K562 (cell line): ENCODE data around the gene EXTL1. TPM values are rescaled to one million over a fixed set of nuclear protein-coding genes. Genes with fewer than 3 reads are reported as not detected.

Source experiments
- ATAC-seq: fragments of 200-7000 bp; cut with Tn5 transposase; 3 replicates; pipeline ENCODE4 v1.9.1; 2020; ENCODE audit warnings: moderate library complexity
- BruUV-seq: library from RNA; stranded (reverse); fragments of 400-500 nt; replicated peaks from 2 replicates; lab custom pipeline; 2021; lab: Mats Ljungman, UMichigan
- CTCF ChIA-PET: fragments of 300-600 bp; formaldehyde crosslinking; extraction: SDS; loops from one replicate; lab custom pipeline; 2021; ENCODE audit warnings: low intra/inter-chr PET ratio; lab: Yijun Ruan, JAX
- POLR2A ChIA-PET: fragments of 300-600, 350-650 bp; sonication (Branson Sonifier 250); formaldehyde crosslinking; extraction: SDS; loops from one replicate; lab custom pipeline; 2021; ENCODE audit warnings: antibody characterized with exemption, inconsistent platforms; lab: Yijun Ruan, JAX
- DNase-seq, 4 experiments: peaks; one replicate each; pipeline versions ENCODE4 v3.0.0 to v3.0.0-alpha.2; 2011 to 2018; ENCODE audit warnings: low spot score in 3 of 4, mixed read lengths in 3 of 4; ENCODE audit errors: extremely low read depth in 1 of 4
- FAIRE-seq: peaks from 2 replicates; lab custom pipeline; 2011; peaks lifted over from hg19 to GRCh38; lab: Jason Lieb, UNC
- H2AFZ ChIP-seq: 2 replicates; pipeline ENCODE4 v1.6.0; 2011; ENCODE audit warnings: low read depth, low read length, control low read depth, inconsistent platforms
- H3K27ac ChIP-seq: fragments of 200-600 bp; 3 replicates; pipeline ENCODE4 v1.8.0; 2011; ENCODE audit warnings: low read depth, mild to moderate bottlenecking, control low read depth, inconsistent platforms, low read length, moderate library complexity, mixed read lengths; ENCODE audit errors: extremely low read depth
- H3K27me3 ChIP-seq, 2 experiments: fragments of 300-600 bp in 1 of 2; 2 replicates in 1 of 2; 3 replicates in 1 of 2; pipeline versions ENCODE4 v1.6.0 to v1.8.0; 2011; ENCODE audit warnings: inconsistent platforms in 2 of 2, low read length in 2 of 2, mild to moderate bottlenecking in 1 of 2, mixed read lengths in 1 of 2, moderate library complexity in 1 of 2; ENCODE audit not compliant: control insufficient read depth in 2 of 2, insufficient read depth in 2 of 2
- H3K36me3 ChIP-seq: fragments of 300-600 bp; 3 replicates; pipeline ENCODE4 v1.8.0; 2011; ENCODE audit warnings: mild to moderate bottlenecking, low read length, inconsistent platforms; ENCODE audit not compliant: control insufficient read depth, insufficient read depth
- H3K4me1 ChIP-seq, 2 experiments: fragments of 200-600 bp in 1 of 2; replicated peaks in 1 of 2; 2 replicates in 1 of 2; 3 replicates in 1 of 2; pipeline versions ENCODE4 v1.5.1 to v1.8.0; 2011; ENCODE audit warnings: inconsistent platforms in 2 of 2, low read length in 2 of 2, mild to moderate bottlenecking in 1 of 2, mixed read lengths in 1 of 2, moderate library complexity in 1 of 2; ENCODE audit not compliant: control insufficient read depth in 2 of 2, insufficient read depth in 2 of 2
- H3K4me2 ChIP-seq: 2 replicates; pipeline ENCODE4 v1.6.1; 2011; ENCODE audit warnings: low read length, control low read depth, inconsistent platforms, mixed read lengths; ENCODE audit not compliant: insufficient read depth
- H3K4me3 ChIP-seq: fragments of 200-600 bp; sonication (generic), shearing (Covaris generic); 2 replicates; pipeline ENCODE4 v1.5.1; 2016; ENCODE audit warnings: control low read depth, inconsistent platforms
- H3K79me2 ChIP-seq: fragments of 200-600 bp; 3 replicates; pipeline ENCODE4 v1.8.0; 2011; ENCODE audit warnings: low read length, inconsistent platforms; ENCODE audit not compliant: control insufficient read depth, insufficient read depth
- H3K9ac ChIP-seq, 2 experiments: 2 replicates each; pipeline versions ENCODE4 v1.6.0 to v1.6.1; 2011; ENCODE audit warnings: low read depth in 2 of 2, low read length in 2 of 2, control low read depth in 1 of 2, inconsistent platforms in 1 of 2, mild to moderate bottlenecking in 1 of 2, mixed read lengths in 1 of 2; ENCODE audit not compliant: insufficient read depth in 1 of 2
- H3K9me1 ChIP-seq: one replicate; pipeline ENCODE4 v1.6.0; 2011; ENCODE audit warnings: inconsistent platforms, mild to moderate bottlenecking, low read length, moderate library complexity; ENCODE audit not compliant: control insufficient read depth, insufficient read depth
- H3K9me3 ChIP-seq: replicated peaks from 2 replicates; pipeline ENCODE4 v1.5.1; 2011; ENCODE audit warnings: low read depth, low read length, inconsistent platforms; ENCODE audit not compliant: control insufficient read depth, insufficient read depth
- H4K20me1 ChIP-seq: replicated peaks from 2 replicates; pipeline ENCODE4 v1.6.1; 2011; ENCODE audit warnings: low read length, inconsistent platforms, mixed read lengths; ENCODE audit not compliant: control insufficient read depth, insufficient read depth
- DMBX1 ChIP-seq: fragments of 250-450 bp; sonication (Bioruptor Pico); IDR thresholded peaks from 2 replicates; pipeline ENCODE4 v1.8.0; 2022; ENCODE audit warnings: inconsistent platforms, mild to moderate bottlenecking, moderate library complexity, borderline replicate concordance
- L3MBTL2 ChIP-seq: fragments of 450-650 bp; IDR thresholded peaks from 2 replicates; pipeline ENCODE4 v1.6.1; 2016; ENCODE audit warnings: mild to moderate bottlenecking, moderate library complexity
- MBD1 ChIP-seq: fragments of 250-450 bp; sonication (Bioruptor Pico); IDR thresholded peaks from 2 replicates; pipeline ENCODE4 v1.8.0; 2022; ENCODE audit warnings: inconsistent platforms
- NEUROD1 ChIP-seq: fragments of 150-350 bp; IDR thresholded peaks from 2 replicates; pipeline ENCODE4 v1.6.1; 2014; ENCODE audit warnings: borderline replicate concordance, low read length, low read depth; ENCODE audit not compliant: partially characterized antibody
- PTRF ChIP-seq: fragments of 450-650 bp; IDR thresholded peaks from 2 replicates; pipeline ENCODE4 v1.6.1; 2016; ENCODE audit warnings: mild to moderate bottlenecking, missing genetic modification characterization, missing compliant biosample characterization
- TCF7L2 ChIP-seq: fragments of 150-350 bp; IDR thresholded peaks from 2 replicates; pipeline ENCODE4 v1.6.1; 2016; ENCODE audit warnings: low read depth, mild to moderate bottlenecking, low read length, moderate library complexity
- VEZF1 ChIP-seq: fragments of 200-800 bp; sonication (Bioruptor generic); IDR thresholded peaks from 2 replicates; pipeline ENCODE4 v1.6.1; 2017; ENCODE audit warnings: missing genetic modification characterization, missing compliant biosample characterization
- ZBTB17 ChIP-seq: fragments of 450-650 bp; formaldehyde crosslinking; IDR thresholded peaks from 2 replicates; pipeline ENCODE4 v1.4.0; 2020; ENCODE audit warnings: mild to moderate bottlenecking
- ZNF134 ChIP-seq: fragments of 250-450 bp; sonication (Bioruptor Pico); conservative IDR thresholded peaks from 2 replicates; pipeline ENCODE4 v1.4.0; 2020
- ZNF57 ChIP-seq: fragments of 450-650 bp; formaldehyde crosslinking; IDR thresholded peaks from 2 replicates; pipeline ENCODE4 v1.4.0; 2020; ENCODE audit warnings: mild to moderate bottlenecking, moderate library complexity
- WGBS: fragments of 100-300 bp; shearing (Covaris generic); methylation state at CpG from one replicate; pipeline ENCODE4 v1.1.6; 2016; ENCODE audit warnings: low coverage, mixed read lengths; ENCODE audit not compliant: insufficient coverage; ENCODE audit errors: missing lambda C conversion rate; 5-methylcytosine and 5-hydroxymethylcytosine counted together
- in situ Hi-C: fragments of 300-500 bp; cut with MboI; formaldehyde crosslinking; loops from 4 replicates; pipeline ENCODE4 v1.15.0; 2018; ENCODE audit warnings: inconsistent platforms, mixed read lengths
- intact Hi-C: fragments of 100-400 bp; cut with micrococcal nuclease; formaldehyde crosslinking; loops from 2 replicates; pipeline ENCODE4 v1.14.2; 2022
- polyA plus RNA-seq, 8 experiments: library from polyadenylated mRNA; depleted of rRNA in 4 of 8; stranded (reverse) in 5 of 8; unstranded in 3 of 8; fragments of >200 nt; fragmentation: Nextera tagmentation in 2 of 8; fragmentation: Illumina TruSeq in 1 of 8; extraction: Ambion mirVana in 2 of 8; extraction: Trizol in 1 of 8; gene quantifications; 2 replicates each; pipeline versions ENCODE4 v1.2.1 to v1.2.3, GENCODE V29; 2011 to 2014; ENCODE audit warnings: inconsistent platforms in 1 of 8, missing spikeins in 1 of 8
- total RNA-seq, 7 experiments: library from RNA; depleted of rRNA in 6 of 7; stranded (reverse); fragments of >200 nt in 6 of 7; fragmentation: Illumina TruSeq in 2 of 7; extraction: Trizol in 2 of 7; gene quantifications; 2 replicates each; pipeline versions ENCODE4 v1.2.1 to v1.2.3, GENCODE V29; 2011 to 2021; ENCODE audit warnings: low replicate concordance in 1 of 7

EXTL1 gene
- total and polyA plus RNA-seq, 9 of the 15 experiments (the other 6 are each of a cell fraction or from before 2014, with no cell fraction given): 0.04 to 0.23 (median 0.08) TPM; not detected in 3

- 72% methylated on average over 6 of the region's 6 CpGs for WGBS
- Histone ChIP-seq H3K4me1 (peaks cover 25 to 31% of the 10 kb centered on the region in 2 experiments), H3K4me3 (no peak overlapping the region), H3K9ac (no peak overlapping the region; a peak in 1 of 4 replicates), H3K36me3 (no peaks in the 10 kb centered on the region), H3K9me3 (no peaks in the 10 kb centered on the region), H3K27ac (peak overlapping the region; percentile 6; the same call in 1 of the 3 replicates), H3K9me1 (no peaks in the 10 kb centered on the region), H4K20me1 (no peaks in the 10 kb centered on the region), H2AFZ (peak overlapping the region; percentile 80), H3K79me2 (no peaks in the 10 kb centered on the region), H3K4me2 (no peak overlapping the region), H3K27me3 (no peaks in the 10 kb centered on the region)
- CTCF ChIA-PET: interaction anchor here (0.6 kb wide), 1 partner anchor 14 kb away, joined by 4 read pairs; no protein-coding TSS in a partner anchor
- no peak for DNase-seq
- intact Hi-C loops: no loop called here
- no peak for FAIRE-seq
- BruUV-seq: no TSS peak
- no peak for ATAC-seq
- POLR2A ChIA-PET: interaction anchor here (1.0 kb wide), 2 partner anchors 15 to 36 kb away, joined by 3 read pairs; no protein-coding TSS in a partner anchor
- in situ Hi-C loops: no loop called here
- 0 out of 2 replicates have a peak, but pooled peaks have one; percentile 4 for TF ChIP-seq VEZF1 (CRISPR knock-in tag)
- TF ChIP-seq ZNF57 (CRISPR knock-in tag): no peak
- 0 out of 2 replicates have a peak, but pooled peaks have one; percentile 3 for TF ChIP-seq ZNF134 (CRISPR knock-in tag)
- no peak for TF ChIP-seq MBD1
- TF ChIP-seq PTRF (tag): peak; percentile 5; the same call in 1 of the 2 replicates
- TF ChIP-seq DMBX1 (CRISPR knock-in tag): 0 out of 2 replicates have a peak, but pooled peaks have one; percentile 2
- no peak for TF ChIP-seq ZBTB17
- TF ChIP-seq NEUROD1: no peak
- peak; percentile 7; the same call in 1 of the 2 replicates for TF ChIP-seq L3MBTL2
- TF ChIP-seq TCF7L2: no peak
These were observed 28.7 kb downstream of the EXTL1 start for GRCh38 chr1:26050248-26050640.
